Brain microvascular endothelial cell (primary cell): ENCODE measurements around the gene ITCH.
"Not testable (repeated sequence)": the region's sequence is repeated elsewhere in the genome, so short reads cannot be mapped to it uniquely, and the experiment has no call there.

Source experiments
- DNase-seq: peaks from one replicate; pipeline ENCODE4 v3.0.0-alpha.2; 2020
- H3K27ac ChIP-seq: fragments of 250-450 bp; sonication (Bioruptor Pico); 2 replicates; pipeline ENCODE4 v1.5.1; 2020; ENCODE audit warnings: mild to moderate bottlenecking, moderate library complexity
- H3K27me3 ChIP-seq: fragments of 250-450 bp; sonication (Bioruptor Pico); replicated peaks from 2 replicates; pipeline ENCODE4 v1.5.1; 2020; ENCODE audit warnings: mild to moderate bottlenecking
- H3K36me3 ChIP-seq: fragments of 250-450 bp; sonication (Bioruptor Pico); replicated peaks from 2 replicates; pipeline ENCODE4 v1.5.1; 2020; ENCODE audit warnings: mild to moderate bottlenecking
- H3K4me3 ChIP-seq: 2 replicates; pipeline ENCODE4 v1.5.1; 2011; ENCODE audit warnings: low read depth, mild to moderate bottlenecking, control low read depth, low read length, moderate library complexity
- CTCF ChIP-seq: IDR thresholded peaks from 2 replicates; pipeline ENCODE4 v1.5.1; 2011; ENCODE audit warnings: low read depth, mild to moderate bottlenecking, moderate library complexity, low read length, control low read depth, inconsistent platforms; ENCODE audit errors: missing control alignments
- in situ Hi-C: cut with HindIII; loops from 2 replicates; pipeline ENCODE4 v1.10.0; 2017; ENCODE audit warnings: low sequenced_read_pairs, low pct_ligation_motif_present

Gene ITCH

GRCh38 chr20:34431168-34431567 lies 68.1 kb downstream of the ITCH start:
- H3K27ac ChIP-seq = no peak overlapping the region
- DNase-seq = no peak
- in situ Hi-C loops = no loop called here
- no peak overlapping the region for H3K4me3 ChIP-seq
- no peak for TF ChIP-seq CTCF
- H3K27me3 ChIP-seq = no peaks in the 10 kb centered on the region
- H3K36me3 ChIP-seq = peaks cover 32% of the 10 kb centered on the region

GRCh38 chr20:34432663-34433062 lies 69.6 kb downstream of the ITCH start:
- H3K27ac ChIP-seq, H3K4me3 ChIP-seq, in situ Hi-C loops, DNase-seq, H3K27me3 ChIP-seq: not testable (repeated sequence)
- H3K36me3 ChIP-seq = peaks cover 28% of the 10 kb centered on the region

- TF ChIP-seq CTCF = no peak
- Histone ChIP-seq H3K27me3 (no peaks in the 10 kb centered on the region), H3K36me3 (peaks cover 27% of the 10 kb centered on the region), H3K4me3 (no peak overlapping the region), H3K27ac (no peak overlapping the region)
- in situ Hi-C loops = no loop called here
- DNase-seq = no peak
These were observed 70.3 kb downstream of the ITCH start for GRCh38 chr20:34433391-34433790.

GRCh38 chr20:34435589-34435988 lies 72.5 kb downstream of the ITCH start:
- Histone ChIP-seq H3K27ac (no peak overlapping the region), H3K27me3 (no peaks in the 10 kb centered on the region), H3K4me3 (no peak overlapping the region), H3K36me3 (peaks cover 39% of the 10 kb centered on the region)
- in situ Hi-C loops = no loop called here
- TF ChIP-seq CTCF = no peak
- no peak for DNase-seq

- Histone ChIP-seq H3K36me3 (peaks cover 51% of the 10 kb centered on the region), H3K27me3 (no peaks in the 10 kb centered on the region), H3K27ac (no peak overlapping the region), H3K4me3 (no peak overlapping the region)
- in situ Hi-C loops = no loop called here
- peak; percentile 24 for DNase-seq
- no peak for TF ChIP-seq CTCF
These were observed 74.4 kb downstream of the ITCH start for GRCh38 chr20:34437330-34437986.

GRCh38 chr20:34439168-34439567 lies 76.1 kb downstream of the ITCH start:
- Histone ChIP-seq H3K4me3 (no peak overlapping the region), H3K27me3 (no peaks in the 10 kb centered on the region), H3K36me3 (peaks cover 51% of the 10 kb centered on the region), H3K27ac (no peak overlapping the region)
- in situ Hi-C loops = no loop called here
- DNase-seq = no peak
- TF ChIP-seq CTCF = no peak

- in situ Hi-C loops, H3K27ac ChIP-seq, H3K27me3 ChIP-seq, DNase-seq, H3K4me3 ChIP-seq: not testable (repeated sequence)
- H3K36me3 ChIP-seq = peaks cover 65% of the 10 kb centered on the region
These were observed 78.3 kb downstream of the ITCH start for GRCh38 chr20:34441423-34441822.
